OCI-LY7 (cell line): ENCODE data around the gene CCSER2. TPM values are rescaled to one million over a fixed set of nuclear protein-coding genes. Genes with fewer than 3 reads are reported as not detected.

Experiments
- BruUV-seq: library from RNA; stranded (reverse); fragments of 400-500 nt; replicated peaks from 2 replicates; lab custom pipeline; 2021; lab: Mats Ljungman, UMichigan
- CTCF ChIA-PET: fragments of 300-600 bp; sonication (Branson Sonifier 250); formaldehyde crosslinking; loops from one replicate; lab custom pipeline; 2022; ENCODE audit warnings: antibody characterized with exemption; ENCODE audit not compliant: unreplicated experiment; lab: Charles Lee
- POLR2A ChIA-PET: fragments of 300-600 bp; sonication (Branson Sonifier 250); formaldehyde crosslinking; loops from one replicate; lab custom pipeline; 2022; ENCODE audit warnings: antibody characterized with exemption; lab: Charles Lee
- DNase-seq: peaks from one replicate; pipeline ENCODE4 v3.0.0-alpha.2; 2015; ENCODE audit warnings: low spot score
- H2AFZ ChIP-seq: fragments of 200-600 bp; sonication (generic), shearing (Covaris generic); 2 replicates; pipeline ENCODE4 v1.6.1; 2014; ENCODE audit warnings: mild to moderate bottlenecking, antibody characterized with exemption, low read length, moderate library complexity
- H3K27ac ChIP-seq: fragments of 200-600 bp; sonication (generic); 2 replicates; pipeline ENCODE4 v1.5.1; 2014; ENCODE audit warnings: mixed run types, low read depth, mild to moderate bottlenecking, moderate library complexity, low read length, inconsistent platforms; ENCODE audit not compliant: poor library complexity, severe bottlenecking
- H3K36me3 ChIP-seq: fragments of 200-600 bp; sonication (generic); 2 replicates; pipeline ENCODE4 v1.6.1; 2014; ENCODE audit warnings: mild to moderate bottlenecking, antibody characterized with exemption, low read length, moderate library complexity, mixed read lengths; ENCODE audit not compliant: insufficient read depth
- H3K4me1 ChIP-seq: fragments of 200-600 bp; sonication (generic); 2 replicates; pipeline ENCODE4 v1.5.1; 2014; ENCODE audit warnings: mild to moderate bottlenecking, low read length; ENCODE audit not compliant: insufficient read depth, poor library complexity, severe bottlenecking
- H3K4me2 ChIP-seq: fragments of 200-600 bp; sonication (generic); 2 replicates; pipeline ENCODE4 v1.6.1; 2014; ENCODE audit warnings: mild to moderate bottlenecking, low read length
- H3K4me3 ChIP-seq: fragments of 200-600 bp; sonication (generic); 2 replicates; pipeline ENCODE4 v1.5.1; 2014; ENCODE audit warnings: mild to moderate bottlenecking, low read depth, low read length; ENCODE audit not compliant: poor library complexity, severe bottlenecking
- H3K79me2 ChIP-seq: fragments of 200-600 bp; sonication (generic); 2 replicates; pipeline ENCODE4 v1.6.1; 2016; ENCODE audit warnings: low read depth, mild to moderate bottlenecking, low read length, moderate library complexity, mixed read lengths; ENCODE audit not compliant: insufficient read depth
- H3K9me2 ChIP-seq: fragments of 200-600 bp; sonication (generic); 2 replicates; pipeline ENCODE4 v1.6.1; 2016; ENCODE audit warnings: mild to moderate bottlenecking, low read length, mixed read lengths; ENCODE audit not compliant: insufficient read depth
- H3K9me3 ChIP-seq: fragments of 200-600 bp; sonication (generic); 2 replicates; pipeline ENCODE4 v1.6.1; 2014; ENCODE audit warnings: mild to moderate bottlenecking, mixed run types, low read length, mixed read lengths
- H4K20me1 ChIP-seq: fragments of 200-600 bp; sonication (generic); 2 replicates; pipeline ENCODE4 v1.6.1; 2014; ENCODE audit warnings: mild to moderate bottlenecking, antibody characterized with exemption, low read length, moderate library complexity, mixed read lengths; ENCODE audit not compliant: insufficient read depth
- EZH2phosphoT487 ChIP-seq: fragments of 200-600 bp; sonication (generic); IDR thresholded peaks from 2 replicates; pipeline ENCODE4 v1.6.1; 2018; ENCODE audit warnings: low read depth, borderline replicate concordance, mild to moderate bottlenecking, mixed run types, antibody characterized with exemption, low read length, moderate library complexity, mixed read lengths
- intact Hi-C: fragments of 100-400 bp; cut with micrococcal nuclease; formaldehyde crosslinking; loops from one replicate; pipeline ENCODE4 v1.10.0; 2022; ENCODE audit not compliant: unreplicated experiment
- total RNA-seq, 2 experiments: library from RNA; depleted of rRNA in 1 of 2; stranded (reverse); fragments of >200 nt in 1 of 2; shearing (Covaris generic) in 1 of 2; gene quantifications; 2 replicates each; pipeline ENCODE4 v1.2.3, GENCODE V29; 2014 to 2022
- TF ChIP-seq, protein P1 (sequence below): fragments of 200-600 bp; sonication (generic); conservative IDR thresholded peaks from 2 replicates; pipeline ENCODE4 v1.5.1; 2014; ENCODE audit warnings: mild to moderate bottlenecking, antibody characterized with exemption, low read length, moderate library complexity, mixed read lengths

The CCSER2 gene
- total RNA-seq, 2 experiments from 2014 or later: 15.9 to 30.1 TPM

GRCh38 chr10:84545651-84546050 lies 217.3 kb downstream of the CCSER2 start:
- DNase-seq: no peak
- TF ChIP-seq, protein P1, sequence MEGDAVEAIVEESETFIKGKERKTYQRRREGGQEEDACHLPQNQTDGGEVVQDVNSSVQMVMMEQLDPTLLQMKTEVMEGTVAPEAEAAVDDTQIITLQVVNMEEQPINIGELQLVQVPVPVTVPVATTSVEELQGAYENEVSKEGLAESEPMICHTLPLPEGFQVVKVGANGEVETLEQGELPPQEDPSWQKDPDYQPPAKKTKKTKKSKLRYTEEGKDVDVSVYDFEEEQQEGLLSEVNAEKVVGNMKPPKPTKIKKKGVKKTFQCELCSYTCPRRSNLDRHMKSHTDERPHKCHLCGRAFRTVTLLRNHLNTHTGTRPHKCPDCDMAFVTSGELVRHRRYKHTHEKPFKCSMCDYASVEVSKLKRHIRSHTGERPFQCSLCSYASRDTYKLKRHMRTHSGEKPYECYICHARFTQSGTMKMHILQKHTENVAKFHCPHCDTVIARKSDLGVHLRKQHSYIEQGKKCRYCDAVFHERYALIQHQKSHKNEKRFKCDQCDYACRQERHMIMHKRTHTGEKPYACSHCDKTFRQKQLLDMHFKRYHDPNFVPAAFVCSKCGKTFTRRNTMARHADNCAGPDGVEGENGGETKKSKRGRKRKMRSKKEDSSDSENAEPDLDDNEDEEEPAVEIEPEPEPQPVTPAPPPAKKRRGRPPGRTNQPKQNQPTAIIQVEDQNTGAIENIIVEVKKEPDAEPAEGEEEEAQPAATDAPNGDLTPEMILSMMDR: no peak
- no peak for TF ChIP-seq EZH2phosphoT487
- ChIA-PET CTCF (no interaction called here), POLR2A (no interaction called here)
- BruUV-seq: no TSS peak
- Histone ChIP-seq H3K36me3 (no peaks in the 10 kb centered on the region), H3K9me2 (no peaks in the 10 kb centered on the region), H3K9me3 (no peaks in the 10 kb centered on the region), H4K20me1 (no peaks in the 10 kb centered on the region), H3K4me1 (no peaks in the 10 kb centered on the region), H3K79me2 (no peaks in the 10 kb centered on the region), H3K4me3 (no peak overlapping the region), H3K4me2 (no peak overlapping the region), H2AFZ (no peak overlapping the region), H3K27ac (no peak overlapping the region)
- intact Hi-C loops: no loop called here

- no peaks in the 10 kb centered on the region for H3K9me2 ChIP-seq
- no peaks in the 10 kb centered on the region for H3K36me3 ChIP-seq
- no peak overlapping the region for H3K27ac ChIP-seq
- no TSS peak for BruUV-seq
- H3K4me3 ChIP-seq: no peak overlapping the region
- no peaks in the 10 kb centered on the region for H3K4me1 ChIP-seq
- intact Hi-C loops: no loop called here
- H2AFZ ChIP-seq: no peak overlapping the region
- TF ChIP-seq EZH2phosphoT487: no peak
- TF ChIP-seq, protein P1: no peak
- ChIA-PET POLR2A (no interaction called here), CTCF (no interaction called here)
- DNase-seq: no peak
- no peak overlapping the region for H3K4me2 ChIP-seq
- no peaks in the 10 kb centered on the region for H3K79me2 ChIP-seq
- no peaks in the 10 kb centered on the region for H3K9me3 ChIP-seq
- no peaks in the 10 kb centered on the region for H4K20me1 ChIP-seq
These were observed 218.2 kb downstream of the CCSER2 start for GRCh38 chr10:84546609-84547008.

DNA sequence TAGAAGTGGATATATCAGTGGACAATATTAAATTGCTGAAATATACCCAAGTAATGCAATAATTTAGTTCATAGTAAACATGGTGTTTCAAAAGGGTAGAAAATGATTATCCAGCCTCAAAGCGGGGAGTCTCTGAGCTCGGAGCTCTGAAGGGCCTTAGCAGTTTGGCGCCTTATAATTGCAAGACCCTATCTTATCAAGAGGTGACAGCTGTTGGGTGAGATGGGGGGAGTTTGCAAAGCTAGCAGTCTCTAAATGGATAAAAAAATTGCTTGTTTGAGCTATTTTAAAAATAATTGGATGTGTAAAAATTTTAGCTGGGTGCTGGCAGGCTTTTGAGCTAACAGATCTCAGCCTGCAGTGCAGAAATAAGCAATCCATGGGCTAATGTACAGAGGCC lies 219.2 kb downstream of the CCSER2 start:
- POLR2A ChIA-PET: no interaction called here

More for the DNA sequence above, 219.2 kb downstream of the CCSER2 start:
- no peak overlapping the region for H3K27ac ChIP-seq
- no peaks in the 10 kb centered on the region for H3K4me1 ChIP-seq
- H3K4me2 ChIP-seq: no peak overlapping the region
- H4K20me1 ChIP-seq: no peaks in the 10 kb centered on the region
- H3K36me3 ChIP-seq: no peaks in the 10 kb centered on the region
- CTCF ChIA-PET: no interaction called here
- no peaks in the 10 kb centered on the region for H3K79me2 ChIP-seq
- intact Hi-C loops: no loop called here
- TF ChIP-seq EZH2phosphoT487: no peak
- TF ChIP-seq, protein P1: no peak
- no peaks in the 10 kb centered on the region for H3K9me2 ChIP-seq
- H2AFZ ChIP-seq: no peak overlapping the region
- DNase-seq: no peak
- no peak overlapping the region for H3K4me3 ChIP-seq
- no TSS peak for BruUV-seq
- H3K9me3 ChIP-seq: no peaks in the 10 kb centered on the region
